Lung (tissue), 12 donors: ENCODE results near the gene CRAMP1. TPM values are rescaled to one million over a fixed set of nuclear protein-coding genes. Genes with fewer than 3 reads are reported as not detected.

Experiments
- ATAC-seq: fragments of 200-7000 bp; cut with Tn5 transposase; one replicate; pipeline ENCODE4 v1.9.1; 2020; ENCODE audit warnings: moderate number of reproducible peaks; ENCODE audit not compliant: insufficient read depth, low FRiP score
- DNase-seq, 3 donors: peaks; one replicate each; pipeline ENCODE4 v3.0.0-alpha.2; 2013 to 2017
- H3K27ac ChIP-seq, 2 donors: one replicate each; pipeline ENCODE4 v1.5.1; 2013; ENCODE audit warnings: mild to moderate bottlenecking in 2 of 2, moderate library complexity in 2 of 2, control low read depth in 1 of 2, inconsistent platforms in 1 of 2, low read depth in 1 of 2, low read length in 1 of 2
- H3K27me3 ChIP-seq, 3 donors: one replicate each; pipeline ENCODE4 v1.5.1; 2013; ENCODE audit warnings: low read length in 2 of 3; ENCODE audit not compliant: control insufficient read depth in 3 of 3, insufficient read depth in 3 of 3
- H3K36me3 ChIP-seq, 4 donors: one replicate each; pipeline ENCODE4 v1.5.1; 2013; ENCODE audit warnings: low read length in 4 of 4, mild to moderate bottlenecking in 1 of 4, moderate library complexity in 1 of 4; ENCODE audit not compliant: control insufficient read depth in 4 of 4, insufficient read depth in 4 of 4
- H3K4me1 ChIP-seq, 5 donors: one replicate each; pipeline ENCODE4 v1.5.1; 2013; ENCODE audit warnings: low read length in 5 of 5, mild to moderate bottlenecking in 2 of 5, moderate library complexity in 1 of 5; ENCODE audit not compliant: control insufficient read depth in 5 of 5, insufficient read depth in 5 of 5
- H3K4me3 ChIP-seq: one replicate; pipeline ENCODE4 v1.5.1; 2013; ENCODE audit warnings: mild to moderate bottlenecking, control low read depth, moderate library complexity
- H3K9ac ChIP-seq, 2 donors: one replicate each; pipeline ENCODE4 v1.5.1; 2013; ENCODE audit warnings: low read length in 2 of 2, control low read depth in 1 of 2; ENCODE audit not compliant: insufficient read depth in 1 of 2
- H3K9me3 ChIP-seq, 4 donors: one replicate each; pipeline ENCODE4 v1.5.1; 2013; ENCODE audit warnings: low read length in 3 of 4, mild to moderate bottlenecking in 1 of 4, moderate library complexity in 1 of 4; ENCODE audit not compliant: control insufficient read depth in 4 of 4, insufficient read depth in 3 of 4
- WGBS, 2 donors: extraction: QIAGEN DNeasy Blood & Tissue Kit; methylation state at CpG; one replicate each; pipeline ENCODE4 v1.1.7; 2013; 5-methylcytosine and 5-hydroxymethylcytosine counted together
- polyA plus RNA-seq, 2 donors: library from polyadenylated mRNA; stranded (reverse); fragments of 200-250 nt; gene quantifications; one replicate each; pipeline ENCODE4 v1.2.1, GENCODE V29; 2013
- total RNA-seq, 2 donors: library from RNA; depleted of rRNA in 1 of 2; stranded (reverse); fragments of >200 nt in 1 of 2; gene quantifications; one replicate each; pipeline ENCODE4 v1.2.1, GENCODE V29; 2014 to 2021
- TF ChIP-seq, protein P1 (sequence below): IDR thresholded peaks from 2 replicates; pipeline ENCODE4 v1.5.1; 2012; ENCODE audit warnings: mild to moderate bottlenecking; ENCODE audit errors: control extremely low read depth, extremely low read depth
- donor health status: control.
- donor health status: control.
- donor health status: Bipolar disorder and iron deficiency.
- donor health status: healthy.
- donor health status: DM: yes; HTN: yes; CAD: no.

The CRAMP1 gene
- total and polyA plus RNA-seq, 4 donors = 6.6 to 20.4 (median 12.5) TPM

DNA sequence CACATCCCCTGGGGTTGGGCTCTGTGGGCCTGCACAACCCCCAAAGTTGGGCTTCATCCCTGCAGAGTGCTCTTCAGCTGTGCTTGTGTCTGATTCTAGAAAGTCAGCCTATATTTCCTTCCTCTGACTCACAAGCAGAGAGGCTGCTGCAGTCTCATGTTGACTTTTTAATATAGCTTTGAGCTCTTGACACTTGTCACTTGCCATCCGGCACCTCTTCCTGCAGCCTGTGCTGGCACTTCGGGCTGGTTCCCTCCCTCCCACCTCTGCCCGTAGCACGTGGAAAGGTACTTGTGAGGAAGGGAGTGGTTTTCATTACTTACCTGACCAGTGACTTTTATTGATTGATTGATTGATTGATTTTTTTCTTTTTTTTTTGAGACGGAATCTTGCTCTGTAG, 46.9 kb downstream of the CRAMP1 start:
- no peaks in the 10 kb centered on the region for H3K9me3 ChIP-seq
- no peaks in the 10 kb centered on the region for H3K4me1 ChIP-seq
- ATAC-seq = no peak
- H3K27ac ChIP-seq = no peak overlapping the region
- H3K36me3 ChIP-seq = peaks cover 17 to 67% (median 24%) of the 10 kb centered on the region in 4 donors
- H3K27me3 ChIP-seq = no peaks in the 10 kb centered on the region
- H3K9ac ChIP-seq = no peak overlapping the region
- no peak overlapping the region for H3K4me3 ChIP-seq
- 83 to 88% methylated on average over 5 of the region's 5 CpGs for WGBS, 2 donors
- TF ChIP-seq, protein P1, sequence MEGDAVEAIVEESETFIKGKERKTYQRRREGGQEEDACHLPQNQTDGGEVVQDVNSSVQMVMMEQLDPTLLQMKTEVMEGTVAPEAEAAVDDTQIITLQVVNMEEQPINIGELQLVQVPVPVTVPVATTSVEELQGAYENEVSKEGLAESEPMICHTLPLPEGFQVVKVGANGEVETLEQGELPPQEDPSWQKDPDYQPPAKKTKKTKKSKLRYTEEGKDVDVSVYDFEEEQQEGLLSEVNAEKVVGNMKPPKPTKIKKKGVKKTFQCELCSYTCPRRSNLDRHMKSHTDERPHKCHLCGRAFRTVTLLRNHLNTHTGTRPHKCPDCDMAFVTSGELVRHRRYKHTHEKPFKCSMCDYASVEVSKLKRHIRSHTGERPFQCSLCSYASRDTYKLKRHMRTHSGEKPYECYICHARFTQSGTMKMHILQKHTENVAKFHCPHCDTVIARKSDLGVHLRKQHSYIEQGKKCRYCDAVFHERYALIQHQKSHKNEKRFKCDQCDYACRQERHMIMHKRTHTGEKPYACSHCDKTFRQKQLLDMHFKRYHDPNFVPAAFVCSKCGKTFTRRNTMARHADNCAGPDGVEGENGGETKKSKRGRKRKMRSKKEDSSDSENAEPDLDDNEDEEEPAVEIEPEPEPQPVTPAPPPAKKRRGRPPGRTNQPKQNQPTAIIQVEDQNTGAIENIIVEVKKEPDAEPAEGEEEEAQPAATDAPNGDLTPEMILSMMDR = no peak
- DNase-seq = no peak

DNA sequence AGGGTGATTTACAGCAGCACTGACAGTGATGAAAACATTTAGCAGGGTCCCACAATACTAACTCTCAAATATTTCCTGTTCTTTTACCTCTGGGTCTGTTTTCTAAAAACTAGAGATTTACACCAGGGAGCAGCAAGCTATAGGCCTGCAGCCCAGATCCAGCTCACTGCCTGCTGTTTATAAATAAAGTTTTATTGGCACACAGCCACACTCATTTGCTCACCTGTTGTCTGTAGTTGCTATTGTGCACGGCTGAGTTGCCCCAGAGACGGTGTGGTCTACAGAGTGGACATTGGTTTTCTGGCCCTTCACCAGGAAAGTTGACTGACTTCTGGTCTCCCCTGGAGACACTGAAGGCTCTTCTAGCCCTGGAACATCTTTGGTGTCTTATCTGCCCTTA, 49.7 kb downstream of the CRAMP1 start:
- no peaks in the 10 kb centered on the region for H3K9me3 ChIP-seq
- no peak for ATAC-seq
- H3K36me3 ChIP-seq = peaks cover 17 to 63% (median 34%) of the 10 kb centered on the region in 4 donors
- no peak overlapping the region for H3K27ac ChIP-seq
- no peak overlapping the region for H3K4me3 ChIP-seq
- no peak for DNase-seq
- TF ChIP-seq, protein P1 = no peak
- no peaks in the 10 kb centered on the region for H3K27me3 ChIP-seq
- no peaks in the 10 kb centered on the region for H3K4me1 ChIP-seq
- WGBS, 2 donors = 88 to 89% methylated on average over 2 of the region's 2 CpGs
- H3K9ac ChIP-seq = no peak overlapping the region

DNA sequence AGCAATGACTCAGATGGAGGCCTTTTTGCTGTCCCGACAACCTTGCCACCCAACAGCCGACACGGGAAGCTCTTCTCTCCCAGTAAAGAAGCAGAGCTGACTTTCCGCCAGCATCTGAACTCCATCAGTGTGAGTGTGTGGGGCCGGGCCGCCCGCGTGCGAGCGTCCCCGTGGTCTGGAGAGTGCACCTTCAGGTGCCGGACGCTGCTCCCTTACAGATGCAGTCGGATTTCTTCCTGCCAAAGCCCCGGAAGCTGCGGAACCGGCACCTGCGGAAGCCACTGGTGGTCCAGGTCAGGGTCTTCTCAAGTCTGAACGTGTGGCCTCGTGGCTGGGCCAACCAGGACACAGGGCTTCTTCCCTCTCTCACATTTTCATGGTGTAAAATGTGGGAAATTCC, 50.4 kb downstream of the CRAMP1 start:
- H3K36me3 ChIP-seq = peaks cover 17 to 62% (median 32%) of the 10 kb centered on the region in 4 donors
- ATAC-seq = no peak
- TF ChIP-seq, protein P1 = no peak
- 95 to 97% methylated on average over 20 of the region's 20 CpGs for WGBS, 2 donors
- H3K27me3 ChIP-seq = no peaks in the 10 kb centered on the region
- no peak for DNase-seq
- H3K27ac ChIP-seq = no peak overlapping the region
- H3K9ac ChIP-seq = no peak overlapping the region
- no peaks in the 10 kb centered on the region for H3K9me3 ChIP-seq
- no peaks in the 10 kb centered on the region for H3K4me1 ChIP-seq
- H3K4me3 ChIP-seq = no peak overlapping the region

DNA sequence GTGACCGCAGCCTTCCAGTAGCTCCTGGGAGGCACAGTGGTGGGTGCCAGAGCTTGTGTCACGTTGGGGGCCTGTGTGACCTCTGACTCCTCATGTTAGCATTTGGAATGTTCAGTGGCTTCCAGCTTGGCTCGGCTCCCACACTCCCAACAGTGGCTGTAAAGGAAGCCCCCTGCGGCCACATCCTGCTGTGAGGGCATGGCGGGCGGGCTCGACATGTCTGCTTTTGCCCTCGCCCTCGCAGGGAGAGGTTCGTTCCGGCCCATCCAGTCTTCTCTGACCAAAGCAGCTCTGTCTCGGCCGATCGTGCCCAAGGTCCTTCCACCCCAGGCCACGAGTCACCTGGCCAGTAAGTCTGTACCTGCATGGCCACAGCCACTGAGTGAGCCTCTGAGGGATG, 53.7 kb downstream of the CRAMP1 start:
- Histone ChIP-seq H3K27ac (no peak overlapping the region), H3K9me3 (no peaks in the 10 kb centered on the region), H3K36me3 (peaks cover 30 to 69% (median 50%) of the 10 kb centered on the region in 4 donors), H3K4me1 (no peaks in the 10 kb centered on the region), H3K27me3 (no peaks in the 10 kb centered on the region), H3K4me3 (no peak overlapping the region), H3K9ac (no peak overlapping the region)
- 92 to 94% methylated on average over 15 of the region's 15 CpGs for WGBS, 2 donors
- TF ChIP-seq, protein P1 = no peak
- no peak for DNase-seq
- no peak for ATAC-seq
